Prostate gland (tissue), 2 donors: Measurements from ENCODE around the gene FLOT1.

Experiments used
- POLR2A ChIP-seq: fragments of 450-650 bp; IDR thresholded peaks from one replicate; pipeline ENCODE4 v1.6.1; 2016; ENCODE audit warnings: antibody characterized with exemption, mild to moderate bottlenecking
- POLR2AphosphoS5 ChIP-seq: sonication (generic); formaldehyde crosslinking; IDR thresholded peaks from one replicate; pipeline ENCODE4 v1.6.1; 2017; ENCODE audit warnings: antibody characterized with exemption
- TF ChIP-seq, protein P1 (sequence below), 4 experiments: fragments of 200-600 bp in 2 of 4; fragments of 450-650 bp in 2 of 4; sonication (generic) in 2 of 4; IDR thresholded peaks; 1 replicate in 3 of 4; 2 replicates in 1 of 4; pipeline ENCODE4 v1.5.1; 2016 to 2019; ENCODE audit warnings: antibody characterized with exemption in 4 of 4, mild to moderate bottlenecking in 2 of 4, moderate library complexity in 2 of 4

- TF ChIP-seq, protein P1, sequence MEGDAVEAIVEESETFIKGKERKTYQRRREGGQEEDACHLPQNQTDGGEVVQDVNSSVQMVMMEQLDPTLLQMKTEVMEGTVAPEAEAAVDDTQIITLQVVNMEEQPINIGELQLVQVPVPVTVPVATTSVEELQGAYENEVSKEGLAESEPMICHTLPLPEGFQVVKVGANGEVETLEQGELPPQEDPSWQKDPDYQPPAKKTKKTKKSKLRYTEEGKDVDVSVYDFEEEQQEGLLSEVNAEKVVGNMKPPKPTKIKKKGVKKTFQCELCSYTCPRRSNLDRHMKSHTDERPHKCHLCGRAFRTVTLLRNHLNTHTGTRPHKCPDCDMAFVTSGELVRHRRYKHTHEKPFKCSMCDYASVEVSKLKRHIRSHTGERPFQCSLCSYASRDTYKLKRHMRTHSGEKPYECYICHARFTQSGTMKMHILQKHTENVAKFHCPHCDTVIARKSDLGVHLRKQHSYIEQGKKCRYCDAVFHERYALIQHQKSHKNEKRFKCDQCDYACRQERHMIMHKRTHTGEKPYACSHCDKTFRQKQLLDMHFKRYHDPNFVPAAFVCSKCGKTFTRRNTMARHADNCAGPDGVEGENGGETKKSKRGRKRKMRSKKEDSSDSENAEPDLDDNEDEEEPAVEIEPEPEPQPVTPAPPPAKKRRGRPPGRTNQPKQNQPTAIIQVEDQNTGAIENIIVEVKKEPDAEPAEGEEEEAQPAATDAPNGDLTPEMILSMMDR (IDR thresholded peaks at IDR 0.05): no peak
- TF ChIP-seq POLR2A: no peak
- TF ChIP-seq POLR2AphosphoS5: no peak
Measured at GRCh38 chr6:30750379-30750668, 7.8 kb upstream of the FLOT1 start.
